Pancreas (tissue), 10 donors: ENCODE results near the gene KIZ. TPM values are rescaled to one million over a fixed set of nuclear protein-coding genes. Genes with fewer than 3 reads are reported as not detected.

Experiments
- ATAC-seq, 4 donors: fragments of 200-7000 bp; cut with Tn5 transposase; one replicate each; pipeline versions ENCODE4 v1.8.0 to v1.9.1; 2020; ENCODE audit warnings: mild to moderate bottlenecking in 4 of 4, moderate library complexity in 4 of 4
- DNase-seq, 6 donors: peaks; one replicate each; pipeline ENCODE4 v3.0.0-alpha.2; 2020
- FAIRE-seq: peaks from 2 replicates; lab custom pipeline; 2012; peaks lifted over from hg19 to GRCh38; lab: Jason Lieb, UNC
- H3K27ac ChIP-seq, 4 donors: fragments of 200-600 bp; sonication (generic); 1 replicate in 3 of 4; 2 replicates in 1 of 4; pipeline versions ENCODE4 v1.5.0 to v1.8.0; 2020
- H3K27me3 ChIP-seq, 4 donors: fragments of 200-600 bp; one replicate each; pipeline ENCODE4 v1.8.0; 2021
- H3K36me3 ChIP-seq, 3 donors: fragments of 200-600 bp; sonication (generic) in 1 of 3; one replicate each; pipeline versions ENCODE4 v1.5.0 to v1.8.0; 2020 to 2021
- H3K4me1 ChIP-seq, 3 donors: fragments of 200-600 bp; one replicate each; pipeline ENCODE4 v1.8.0; 2021
- H3K4me3 ChIP-seq, 4 donors: fragments of 200-600 bp; sonication (generic) in 2 of 4; one replicate each; pipeline versions ENCODE4 v1.5.0 to v1.8.0; 2020 to 2021
- H3K9me3 ChIP-seq, 4 donors: fragments of 200-600 bp; one replicate each; pipeline ENCODE4 v1.8.0; 2021
- CTCF ChIP-seq, 4 donors: fragments of 200-600 bp; sonication (generic) in 3 of 4; IDR thresholded peaks; one replicate each; pipeline versions ENCODE4 v1.5.0 to v1.8.0; 2021; ENCODE audit warnings: antibody characterized with exemption in 4 of 4
- WGBS, 2 donors: extraction: QIAGEN DNeasy Blood & Tissue Kit; methylation state at CpG; one replicate each; pipeline ENCODE4 v1.1.7; 2013; 5-methylcytosine and 5-hydroxymethylcytosine counted together
- intact Hi-C, 3 donors: fragments of 100-400 bp; cut with DNase I; formaldehyde crosslinking; loops; one replicate each; pipeline versions ENCODE4 v1.11.1 to v1.14.2; 2022
- polyA plus RNA-seq, 2 donors: library from polyadenylated mRNA; stranded (reverse); fragments of 200-250 nt; gene quantifications; one replicate each; pipeline ENCODE4 v1.2.3, GENCODE V29; 2013
- total RNA-seq, 6 donors: library from RNA; stranded (reverse); fragmentation: NEBNext Ultra II Directional in 4 of 6; extraction: Animal tissue kit (Norgen Biotek cat#: 25700) in 4 of 6; gene quantifications; one replicate each; pipeline versions ENCODE4 v1.2.1 to v1.2.4, GENCODE V29; 2021 to 2023
- donor health status: healthy with polysubstance abuse.
- donor health status: DM: no; HTN: no; CAD: no; lungs with moderate emphysema.
- donor health status: DM: no; HTN: no; CAD: no.
- donor health status: control.
- donor health status: control.
- donor health status: Bipolar disorder and iron deficiency.
- donor health status: DM: yes; HTN: yes; CAD: no.
- donor health status: DM: no; HTN: no; CAD: no.
- donor health status: DM: no; HTN: no; CAD: no.
- donor health status: DM: yes; HTN: yes; CAD: no.

Gene KIZ
- total and polyA plus RNA-seq, 8 donors, result 8.5 to 28.7 (median 19.2) TPM

DNA sequence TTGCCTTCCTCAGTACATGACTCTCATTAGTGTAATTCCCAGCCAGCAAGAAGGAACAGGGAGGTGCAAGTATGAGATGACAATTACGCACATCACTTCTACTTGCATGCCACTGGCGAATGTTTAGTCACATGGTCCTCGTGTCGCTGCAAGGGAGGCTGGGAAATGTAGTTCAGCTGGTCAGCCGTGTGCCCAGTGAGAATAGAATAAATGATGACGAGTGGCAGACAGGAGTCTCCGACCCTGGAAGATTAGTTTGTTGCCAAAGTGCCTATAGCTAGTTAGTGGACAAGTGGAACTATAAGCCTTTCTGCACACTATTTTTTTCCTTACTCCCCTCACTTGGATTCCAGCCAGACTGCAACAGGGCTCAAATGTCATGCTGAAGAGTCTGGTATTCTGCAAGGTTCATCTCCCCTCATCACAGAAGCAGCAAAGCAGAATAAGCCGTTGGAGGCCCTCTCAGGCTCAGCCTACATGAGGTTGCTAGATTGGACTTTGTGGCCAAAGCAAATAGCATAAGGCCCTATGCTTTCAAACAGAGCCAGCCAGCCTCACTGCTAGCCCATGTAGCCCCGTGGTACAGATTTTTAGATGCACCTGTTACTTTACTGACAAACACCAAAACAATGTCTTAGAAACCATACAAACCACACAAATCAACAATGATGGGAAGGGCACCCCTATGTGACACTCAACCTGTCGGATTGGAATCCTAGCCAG lies 29.4 kb upstream of the KIZ start:
- Histone ChIP-seq H3K27me3 (peaks cover 0 to 10% (median 4%) of the 10 kb centered on the region in 4 donors), H3K4me1 (peaks cover 0 to 13% (median 6%) of the 10 kb centered on the region in 3 donors), H3K4me3 (no peak overlapping the region), H3K36me3 (no peaks in the 10 kb centered on the region), H3K27ac (no peak overlapping the region), H3K9me3 (no peaks in the 10 kb centered on the region)
- 37 to 40% methylated on average over 10 of the region's 10 CpGs for WGBS, 2 donors
- ATAC-seq (peak in 1 of 4 donors; percentile 28), FAIRE-seq (no peak), DNase-seq (no peak)
- intact Hi-C loops, result no loop called here
- no peak for TF ChIP-seq CTCF (IDR thresholded peaks at IDR 0.05)

GRCh38 chr20:21099751-21100577 lies 25.9 kb upstream of the KIZ start:
- peak in 5 of 6 donors; percentile 20 to 68 (median 35) for DNase-seq
- H3K36me3 ChIP-seq, result no peaks in the 10 kb centered on the region
- H3K4me3 ChIP-seq, result peak overlapping the region in 3 of 4 donors; percentile 5 to 46 (median 7)
- ATAC-seq, result peak; percentile 27 to 46 (median 42)
- H3K4me1 ChIP-seq, result peaks cover 0 to 18% (median 7%) of the 10 kb centered on the region in 3 donors
- no peak overlapping the region for H3K27ac ChIP-seq
- no peak for TF ChIP-seq CTCF (IDR thresholded peaks at IDR 0.05)
- FAIRE-seq, result no peak
- intact Hi-C loops, result no loop called here
- 10 to 11% methylated on average over 46 of the region's 46 CpGs for WGBS, 2 donors
- no peaks in the 10 kb centered on the region for H3K9me3 ChIP-seq
- peaks cover 0 to 36% (median 11%) of the 10 kb centered on the region in 4 donors for H3K27me3 ChIP-seq

DNA sequence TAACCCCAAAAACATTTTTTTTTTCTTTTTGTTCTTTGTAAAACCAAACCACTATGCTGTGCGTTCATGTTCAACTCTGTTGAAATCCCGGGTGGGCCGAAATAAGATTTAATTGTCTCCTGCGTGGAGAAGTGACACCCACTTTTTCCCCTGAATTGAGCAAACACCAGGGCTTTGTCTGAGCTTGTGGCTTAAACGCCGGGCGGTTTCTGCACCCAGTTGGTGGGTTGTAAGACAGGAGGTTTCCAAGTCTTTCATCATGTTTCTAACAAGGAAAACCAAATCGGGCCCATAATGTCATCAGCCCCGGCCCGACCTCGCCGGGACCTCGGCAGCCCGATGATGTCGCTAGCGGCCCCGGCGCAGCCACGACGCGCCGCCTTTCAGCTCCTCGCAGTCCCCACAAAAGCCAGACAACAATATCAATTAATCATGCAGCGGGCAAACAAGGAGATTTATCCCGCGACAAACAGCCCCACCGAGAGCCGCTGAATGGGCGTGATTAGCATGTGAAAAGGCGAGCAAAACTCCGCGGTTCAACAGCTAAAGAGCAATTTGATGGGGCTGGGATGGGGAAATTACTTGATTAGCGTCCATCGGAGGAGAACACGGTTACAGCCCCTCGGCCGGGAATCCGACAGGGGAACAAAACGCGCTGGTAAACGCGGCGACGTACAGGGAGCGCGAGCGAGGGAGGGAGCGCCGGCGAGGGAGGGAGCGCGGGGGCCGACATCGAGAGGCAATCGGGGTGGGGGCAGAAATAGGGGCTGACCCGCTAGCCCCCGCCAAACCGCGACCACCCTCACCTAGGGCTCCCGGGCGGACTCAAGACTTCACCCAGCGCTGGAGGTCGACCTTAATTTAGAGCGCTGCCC lies 25.1 kb upstream of the KIZ start:
- no peak for FAIRE-seq
- ATAC-seq, result peak in 2 of 4 donors; percentile 5 to 7
- Histone ChIP-seq H3K36me3 (no peaks in the 10 kb centered on the region), H3K4me1 (peaks cover 2 to 18% (median 7%) of the 10 kb centered on the region in 3 donors), H3K27ac (no peak overlapping the region), H3K27me3 (peaks cover 0 to 42% (median 11%) of the 10 kb centered on the region in 4 donors), H3K9me3 (no peaks in the 10 kb centered on the region), H3K4me3 (peak overlapping the region in 2 of 4 donors; percentile 16 to 46)
- peak in 2 of 6 donors; percentile 51 to 65 for DNase-seq
- intact Hi-C loops, result no loop called here
- WGBS, 2 donors, result 6 to 7% methylated on average over 64 of the region's 64 CpGs
- TF ChIP-seq CTCF (IDR thresholded peaks at IDR 0.05), result no peak

DNA sequence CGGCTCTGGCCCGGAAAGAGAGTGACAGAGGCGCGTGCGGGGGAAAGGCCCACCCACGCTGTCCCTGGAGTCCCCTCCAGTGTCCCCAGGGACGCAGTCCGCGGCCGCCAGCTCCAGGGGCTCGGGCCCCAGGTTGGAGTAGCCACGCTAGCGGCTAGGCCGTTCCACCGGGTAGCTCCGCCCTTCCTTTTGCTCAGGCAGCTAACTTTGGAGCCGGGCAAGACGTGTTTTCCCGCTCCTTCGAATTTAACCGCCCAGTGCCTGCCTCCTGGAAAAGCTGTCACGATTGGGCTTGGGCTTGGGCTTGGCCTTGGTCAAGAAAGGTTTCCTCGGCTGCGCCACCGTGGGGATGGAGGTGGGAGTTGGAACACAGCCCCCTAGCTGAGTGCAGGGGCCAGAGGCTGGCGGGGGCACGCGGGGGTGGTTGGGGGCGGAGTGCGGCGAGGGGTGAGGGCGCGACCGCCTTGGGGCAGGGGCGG lies 24.4 kb upstream of the KIZ start:
- FAIRE-seq, result no peak
- peak in 3 of 4 donors; percentile 36 to 45 (median 36) for ATAC-seq
- 4 to 8% methylated on average over 35 of the region's 35 CpGs for WGBS, 2 donors
- Histone ChIP-seq H3K27ac (no peak overlapping the region), H3K27me3 (peaks cover 4 to 48% (median 13%) of the 10 kb centered on the region in 4 donors), H3K4me3 (peak overlapping the region in 2 of 4 donors; percentile 16 to 46), H3K9me3 (no peaks in the 10 kb centered on the region), H3K4me1 (peaks cover 5 to 18% (median 7%) of the 10 kb centered on the region in 3 donors), H3K36me3 (no peaks in the 10 kb centered on the region)
- intact Hi-C loops, result no loop called here
- peak in 2 of 6 donors; percentile 63 to 77 for DNase-seq
- TF ChIP-seq CTCF (IDR thresholded peaks at IDR 0.05), result no peak
